NCI-H2107 (cell line): ENCODE results near the gene SDC4.

Experiments used
- DNase-seq: peaks from one replicate; lab custom pipeline; 2025; lab: John Stamatoyannopoulos, UW

SDC4 gene

DNA sequence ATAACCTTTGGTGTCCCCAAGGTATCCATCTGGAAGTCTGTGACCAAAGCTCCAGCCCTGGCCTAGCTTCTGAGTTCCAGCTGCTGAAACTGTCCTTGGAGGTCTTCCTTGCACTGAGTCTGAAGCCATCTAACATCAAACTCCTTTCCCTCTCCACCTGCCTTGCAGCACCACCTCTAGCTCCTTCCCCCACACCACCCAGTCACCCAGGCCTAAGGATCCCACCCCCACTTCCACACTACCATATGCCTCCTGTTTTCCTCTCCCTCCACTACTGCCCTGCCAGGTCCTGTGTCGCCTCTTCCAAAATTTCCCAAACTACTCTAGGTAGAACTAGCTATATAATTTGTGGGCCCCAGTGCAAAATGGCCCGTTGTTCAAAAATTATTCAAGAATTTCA lies 29.3 kb downstream of the SDC4 start:
- DNase-seq = no peak

GRCh38 chr20:45318386-45318939 lies 29.8 kb downstream of the SDC4 start:
- DNase-seq = no peak

- DNase-seq = no peak
These were observed 30.4 kb downstream of the SDC4 start for GRCh38 chr20:45317826-45318225.

DNA sequence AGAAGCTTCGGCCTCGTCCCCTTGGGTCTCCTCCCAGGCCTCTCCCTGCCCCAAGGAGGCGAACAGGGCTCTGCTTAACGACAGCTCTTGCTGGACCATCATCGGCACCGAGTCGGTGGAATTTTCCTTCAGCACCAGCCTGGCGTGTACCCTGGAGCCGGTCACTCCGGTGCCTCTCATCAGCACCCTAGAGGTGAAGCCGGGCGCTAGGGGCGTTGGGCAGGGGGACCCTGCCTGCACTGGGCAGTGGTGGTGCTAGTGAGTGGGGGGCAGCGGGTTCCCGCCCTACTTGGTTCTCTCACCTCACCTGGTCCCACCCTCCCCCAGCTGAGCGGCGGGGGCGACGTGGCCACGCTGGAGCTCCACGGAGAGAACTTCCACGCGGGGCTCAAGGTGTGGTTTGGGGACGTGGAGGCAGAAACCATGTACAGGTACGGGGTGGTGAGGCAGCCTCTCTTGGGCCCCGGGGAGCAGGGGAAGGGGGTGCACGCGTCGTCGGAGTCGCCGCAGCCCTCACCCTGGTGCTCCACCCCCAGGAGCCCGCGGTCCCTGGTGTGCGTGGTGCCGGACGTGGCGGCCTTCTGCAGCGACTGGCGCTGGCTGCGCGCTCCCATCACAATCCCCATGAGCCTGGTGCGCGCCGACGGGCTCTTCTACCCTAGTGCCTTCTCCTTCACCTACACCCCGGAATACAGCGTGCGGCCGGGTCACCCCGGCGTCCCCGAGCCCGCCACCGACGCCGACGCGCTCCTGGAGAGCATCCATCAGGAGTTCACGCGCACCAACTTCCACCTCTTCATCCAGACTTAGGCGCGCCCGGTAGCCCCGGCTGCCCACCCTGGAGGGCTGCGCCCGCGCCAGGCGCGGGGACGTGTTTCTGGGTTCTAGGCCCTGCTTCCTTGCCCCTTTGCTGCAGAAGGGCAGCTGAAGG lies 31.8 kb downstream of the SDC4 start:
- DNase-seq = no peak

GRCh38 chr20:45315672-45316071 lies 32.6 kb downstream of the SDC4 start:
- no peak for DNase-seq

DNA sequence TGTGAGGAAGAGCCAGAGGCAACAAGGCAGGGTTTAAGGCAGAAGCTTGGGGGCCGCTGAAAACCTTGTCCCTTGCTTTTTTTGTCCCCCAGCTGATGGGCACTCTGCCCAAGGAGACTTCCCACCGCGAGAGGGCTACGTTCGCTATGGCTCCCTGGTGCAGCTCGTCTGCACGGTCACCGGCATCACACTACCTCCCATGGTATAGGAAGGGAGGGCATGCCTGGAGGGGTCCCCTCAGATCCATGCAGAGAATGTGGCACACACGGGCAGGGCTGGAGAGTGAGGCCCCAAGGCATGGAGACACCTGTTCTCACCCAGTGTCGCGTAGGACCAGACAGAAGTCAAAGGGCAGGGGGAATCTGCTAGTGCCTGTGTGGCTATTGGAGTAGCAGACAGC lies 34.3 kb downstream of the SDC4 start:
- no peak for DNase-seq

DNA sequence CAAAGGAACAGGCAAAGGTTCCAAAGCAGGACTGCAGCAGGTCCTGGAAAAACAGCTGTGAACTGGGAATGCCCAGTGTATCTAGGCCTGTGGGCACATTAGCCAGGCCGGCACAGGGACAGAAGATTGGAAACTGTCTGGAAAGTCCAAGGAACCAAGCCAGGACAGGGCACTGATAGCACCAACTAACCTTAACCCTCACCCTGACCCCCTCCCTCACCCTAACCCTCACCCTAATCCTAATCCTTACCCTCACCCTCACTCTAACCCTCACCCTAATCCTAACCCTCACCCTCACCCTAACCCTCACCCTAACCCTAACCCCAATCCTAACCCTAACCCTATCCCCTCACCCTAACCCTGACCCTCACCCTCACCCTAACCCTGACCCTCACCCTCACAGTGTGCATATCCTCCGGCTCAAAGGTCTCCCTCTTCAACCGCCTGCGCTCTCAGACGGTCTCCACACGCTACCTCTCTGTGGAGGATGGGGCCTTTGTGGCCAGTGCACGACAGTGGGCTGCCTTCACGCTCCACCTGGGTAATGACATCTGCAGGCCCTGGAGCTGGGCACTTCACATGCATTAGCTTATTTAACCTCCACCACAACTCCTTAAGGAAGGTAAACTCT lies 35.0 kb downstream of the SDC4 start:
- DNase-seq = no peak

- DNase-seq = no peak
These were observed 36.0 kb downstream of the SDC4 start for GRCh38 chr20:45312241-45312640.

- no peak for DNase-seq
These were observed 36.5 kb downstream of the SDC4 start for GRCh38 chr20:45311589-45312211.

GRCh38 chr20:45309075-45309474 lies 39.1 kb downstream of the SDC4 start:
- no peak for DNase-seq

- no peak for DNase-seq
These were observed 40.0 kb downstream of the SDC4 start, which contains the start of gene MATN4 for GRCh38 chr20:45308117-45308778. TSS of gene MATN4 (minus strand) at chr20:45308299. CDS start at chr20:45305582, 2,717 bp downstream.

DNA sequence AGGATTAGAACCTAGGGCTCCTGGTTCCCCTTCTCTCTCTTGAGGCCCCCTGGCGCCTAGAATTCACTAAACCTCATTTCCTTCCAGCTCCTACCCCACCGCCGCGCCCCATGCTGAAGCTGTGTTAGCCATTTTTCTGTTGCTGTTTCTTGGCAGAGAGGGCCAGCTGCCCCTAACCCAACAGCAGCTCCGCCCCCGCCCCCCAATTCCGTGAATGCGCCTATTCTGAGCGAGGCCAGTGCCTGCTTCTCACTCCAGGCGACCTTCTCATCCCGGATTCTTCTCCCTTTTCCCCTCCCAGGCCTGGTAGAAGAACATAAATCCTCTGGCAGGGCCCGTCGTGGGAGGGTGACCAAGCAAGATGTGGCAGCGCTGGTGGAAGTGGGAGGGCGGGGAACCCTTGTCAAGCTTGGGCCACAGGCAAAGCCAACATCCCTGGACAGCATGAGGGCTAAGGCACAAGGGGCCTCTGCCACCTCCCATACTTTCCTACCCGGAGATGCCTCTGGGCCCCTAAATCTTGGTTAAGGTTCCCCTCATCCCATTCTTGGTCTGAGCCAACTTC lies 41.1 kb downstream of the SDC4 start:
- DNase-seq = no peak

DNA sequence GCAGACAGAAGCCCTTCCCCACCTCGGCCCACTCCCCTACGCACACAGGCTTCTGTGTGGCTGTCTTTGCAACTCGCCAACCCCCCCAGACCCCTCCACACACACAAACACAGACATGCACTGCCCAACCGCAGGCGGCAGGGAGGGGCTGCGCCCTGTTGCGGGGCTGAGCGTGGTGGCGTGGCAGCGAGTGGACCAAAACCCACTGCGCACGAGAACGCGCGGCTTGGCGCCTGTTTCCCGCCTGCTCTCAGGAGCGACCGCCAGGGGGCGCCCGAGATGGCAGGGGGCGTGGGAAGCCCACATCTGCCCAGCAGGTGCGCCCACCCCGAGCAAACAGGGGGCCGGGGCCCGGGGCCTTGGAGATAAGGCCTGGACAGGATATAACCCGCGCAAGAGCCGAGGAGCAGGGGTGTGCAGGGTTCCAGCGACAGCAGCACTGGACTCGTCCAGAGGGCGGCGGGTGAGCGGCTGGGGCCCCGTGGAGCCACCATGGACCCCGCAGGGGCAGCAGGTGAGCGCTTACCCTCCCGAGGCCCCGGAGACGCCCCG lies 41.7 kb downstream of the SDC4 start, which contains the start of gene RBPJL:
TSS of gene RBPJL (plus strand) at position 410 of the 552 bp plus-strand sequence. CDS start at position 493, 83 bp downstream.
- DNase-seq = no peak

GRCh38 chr20:45305262-45305661 lies 43.0 kb downstream of the SDC4 start:
- DNase-seq = no peak

GRCh38 chr20:45304464-45304999 lies 43.7 kb downstream of the SDC4 start:
- no peak for DNase-seq

DNA sequence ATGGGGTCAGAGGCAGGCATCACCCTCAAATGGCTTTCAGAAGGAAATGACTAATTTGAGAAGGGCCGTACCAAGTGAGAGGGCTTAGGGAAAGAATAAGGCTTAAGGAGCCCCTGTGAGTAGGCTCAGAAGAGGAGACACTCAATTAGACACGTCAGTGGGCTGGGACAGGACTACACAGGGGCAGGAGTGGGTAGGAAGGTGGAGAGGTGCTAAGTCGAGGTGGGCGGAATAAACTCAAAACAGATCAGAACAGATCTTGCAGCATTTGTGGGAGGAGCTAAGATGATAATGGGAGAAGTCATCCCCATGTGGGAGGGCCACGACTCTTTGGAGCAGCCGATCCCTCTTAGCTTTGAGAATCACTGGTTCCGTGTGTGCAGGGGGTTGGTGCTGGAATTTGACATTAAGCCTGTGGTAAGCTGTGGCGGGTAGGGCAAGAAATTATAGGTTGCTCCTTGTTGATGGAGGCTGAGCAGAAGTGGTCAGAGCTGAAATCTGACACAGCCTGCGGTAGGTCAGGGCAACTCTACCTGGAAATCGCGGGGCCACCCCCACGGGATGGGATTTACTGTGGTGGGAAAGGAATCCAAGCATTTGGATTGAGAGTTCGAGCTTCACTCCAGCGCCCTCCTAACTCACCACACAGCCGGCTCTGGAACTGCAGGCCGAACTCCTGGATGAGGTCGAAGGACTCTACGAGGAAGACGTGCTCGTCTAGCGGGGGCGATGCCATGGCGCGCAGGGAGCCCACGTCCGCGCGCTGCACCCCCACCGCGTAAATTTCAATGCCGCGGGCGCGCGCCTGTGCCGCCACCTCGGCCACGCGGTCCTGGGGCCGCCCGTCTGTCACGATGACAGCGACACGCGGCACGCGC lies 44.4 kb downstream of the SDC4 start:
- no peak for DNase-seq

DNA sequence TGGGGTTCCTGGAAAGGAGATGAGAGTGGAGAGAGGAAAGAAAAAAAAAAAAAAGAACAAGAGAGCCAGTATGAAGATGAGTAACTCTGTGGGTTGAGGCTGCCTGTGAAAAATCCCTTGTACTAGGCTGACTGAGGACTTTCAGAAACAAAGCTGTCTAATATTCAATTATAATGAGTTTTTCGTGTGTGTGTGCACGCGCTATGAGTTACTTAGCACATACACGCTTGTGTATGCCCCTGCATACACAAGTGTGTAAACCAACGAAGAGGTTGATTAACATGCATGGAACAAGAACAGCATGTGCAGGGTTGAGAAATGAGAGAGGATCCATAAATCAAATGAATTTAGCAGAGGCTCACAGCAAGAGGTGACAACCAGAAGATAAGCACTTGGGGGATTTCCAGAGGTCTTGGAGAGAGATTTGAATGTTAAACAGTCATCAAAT lies 46.4 kb downstream of the SDC4 start:
- DNase-seq = no peak

- DNase-seq = no peak
These were observed 47.3 kb downstream of the SDC4 start for GRCh38 chr20:45300961-45301360.

DNA sequence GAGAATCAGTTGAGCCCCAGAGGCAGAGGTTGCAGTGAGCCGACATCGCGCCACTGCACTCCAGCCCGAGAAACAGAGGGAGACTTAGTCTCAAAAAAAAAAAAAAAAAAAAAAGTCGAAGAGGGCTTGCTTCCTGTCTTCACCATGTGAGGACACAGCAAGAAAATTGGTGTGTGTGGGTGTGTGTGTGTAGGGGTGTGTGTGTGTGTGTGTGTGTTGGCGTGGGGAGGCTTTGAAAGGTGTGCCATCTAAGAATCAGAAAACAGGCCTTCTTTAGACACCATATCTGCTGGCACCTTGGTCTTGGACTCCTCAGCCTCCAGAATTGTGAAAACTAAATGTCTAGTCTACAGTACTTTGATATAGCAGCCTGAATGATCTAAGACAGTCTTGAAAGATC lies 48.4 kb downstream of the SDC4 start:
- DNase-seq = no peak
